HG03064 (cell line): ENCODE data around the gene SLC22A12.
"Not testable (repeated sequence)": the region's sequence is repeated elsewhere in the genome, so short reads cannot be mapped to it uniquely, and the experiment has no call there.

Experiments used
- ATAC-seq: cut with Tn5 transposase; IDR thresholded peaks from one replicate; pipeline ENCODE4 v1.9.1; 2021; ENCODE audit warnings: low read depth; ENCODE audit not compliant: unreplicated experiment

Gene SLC22A12

GRCh38 chr11:64590763-64591221 lies at the start of gene SLC22A12:
TSS of gene SLC22A12 (plus strand) at chr11:64591220. CDS start at chr11:64591557, 337 bp downstream.
- ATAC-seq = no peak

GRCh38 chr11:64542172-64543125 lies 48.6 kb upstream of the SLC22A12 start:
- no peak for ATAC-seq

- ATAC-seq = no peak
Observed at GRCh38 chr11:64543818-64544217, 47.2 kb upstream of the SLC22A12 start.

DNA sequence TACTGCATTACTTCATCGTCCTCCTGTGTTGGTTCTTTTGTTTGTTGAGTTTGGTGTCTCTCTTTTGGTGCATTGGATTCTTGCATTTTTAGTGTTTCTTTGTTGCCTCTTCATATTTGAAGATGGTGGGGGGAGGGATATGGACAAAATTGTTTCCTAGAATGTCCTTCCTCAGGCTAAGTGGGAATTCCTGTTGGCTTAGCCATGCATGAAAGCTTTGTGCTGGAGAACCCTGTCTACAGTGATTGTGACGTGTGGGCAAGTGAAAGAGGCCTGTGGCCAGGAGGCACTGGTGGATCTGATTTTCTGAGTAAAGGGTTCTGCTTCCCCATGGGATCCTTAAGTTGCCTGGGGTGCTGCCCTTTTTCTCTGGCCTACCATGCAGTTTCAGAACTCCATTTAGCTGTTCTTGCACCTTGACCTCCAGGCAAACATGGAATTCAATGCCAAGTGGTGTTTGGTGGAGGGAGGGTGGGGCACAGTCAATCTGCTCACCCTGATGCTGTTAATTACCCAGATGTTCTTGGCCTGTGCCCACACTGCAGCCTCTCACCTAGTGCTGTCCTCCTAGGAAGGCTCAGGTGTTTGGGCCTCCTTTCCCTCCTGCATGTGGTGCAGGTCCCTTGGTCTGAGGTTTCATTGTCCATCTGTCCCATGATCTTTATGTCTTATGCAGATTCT lies 46.3 kb upstream of the SLC22A12 start:
- ATAC-seq = no peak

DNA sequence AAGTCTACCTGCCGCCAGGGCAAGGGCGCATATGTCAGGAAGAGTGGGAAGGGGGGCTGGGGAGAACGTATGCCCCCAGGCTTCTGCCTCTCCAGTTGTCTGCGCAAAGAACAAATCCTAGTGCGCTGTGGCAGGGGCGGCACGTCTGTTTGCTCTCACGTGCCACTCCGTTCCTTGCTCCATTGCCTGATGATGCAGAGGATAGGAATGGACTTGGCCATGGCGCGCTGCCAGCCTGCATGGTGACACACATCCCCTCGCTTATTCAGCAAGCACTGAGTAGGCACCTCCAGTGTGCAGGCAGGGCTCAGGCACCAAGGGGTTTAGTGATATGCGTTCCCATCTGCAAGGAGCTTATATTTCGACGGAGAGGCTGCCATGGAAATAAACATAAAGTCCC lies 45.4 kb upstream of the SLC22A12 start:
- no peak for ATAC-seq

DNA sequence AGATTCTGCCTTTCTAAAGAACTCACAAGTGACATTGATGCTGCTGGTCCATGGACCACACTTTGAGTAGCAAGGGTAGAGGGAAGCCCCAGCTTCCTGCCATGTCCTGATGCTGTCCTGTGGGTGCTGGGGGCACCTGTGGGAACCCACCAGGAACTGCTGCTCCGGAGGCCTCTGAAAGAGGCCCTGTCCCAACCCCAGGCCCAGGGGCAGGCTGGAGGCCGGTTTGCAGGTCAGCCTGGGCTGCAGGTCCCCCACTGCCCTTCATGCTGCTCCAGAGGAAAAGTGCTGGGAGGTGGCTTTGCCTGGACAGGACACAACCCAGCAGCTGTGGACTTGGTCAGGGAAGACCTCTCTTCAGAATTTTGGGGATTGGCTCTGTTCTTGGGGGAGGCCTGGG lies 44.8 kb upstream of the SLC22A12 start:
- ATAC-seq = no peak

- no peak for ATAC-seq
Observed at GRCh38 chr11:64546600-64546999, 44.4 kb upstream of the SLC22A12 start.

DNA sequence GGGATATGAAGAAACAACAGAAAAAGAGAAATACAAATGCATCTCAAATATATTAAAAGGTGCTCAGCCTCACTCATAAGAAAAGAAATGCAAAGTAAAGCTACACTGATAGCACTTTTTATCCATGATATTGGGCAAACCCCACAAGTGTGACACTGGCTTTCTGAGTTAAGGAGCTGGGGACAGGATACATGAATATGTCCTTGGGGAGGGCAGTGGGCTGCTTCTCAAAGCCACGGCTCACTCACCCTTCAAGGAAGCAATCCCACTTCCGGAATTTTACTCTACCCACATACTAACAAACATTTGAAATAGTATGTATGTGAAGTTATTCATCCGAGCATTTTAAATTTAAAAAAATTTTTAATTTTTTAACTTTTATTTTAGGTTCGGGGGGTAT lies 41.1 kb upstream of the SLC22A12 start:
- ATAC-seq = no peak

- ATAC-seq = no peak
Observed at GRCh38 chr11:64553554-64554201, 37.3 kb upstream of the SLC22A12 start.

DNA sequence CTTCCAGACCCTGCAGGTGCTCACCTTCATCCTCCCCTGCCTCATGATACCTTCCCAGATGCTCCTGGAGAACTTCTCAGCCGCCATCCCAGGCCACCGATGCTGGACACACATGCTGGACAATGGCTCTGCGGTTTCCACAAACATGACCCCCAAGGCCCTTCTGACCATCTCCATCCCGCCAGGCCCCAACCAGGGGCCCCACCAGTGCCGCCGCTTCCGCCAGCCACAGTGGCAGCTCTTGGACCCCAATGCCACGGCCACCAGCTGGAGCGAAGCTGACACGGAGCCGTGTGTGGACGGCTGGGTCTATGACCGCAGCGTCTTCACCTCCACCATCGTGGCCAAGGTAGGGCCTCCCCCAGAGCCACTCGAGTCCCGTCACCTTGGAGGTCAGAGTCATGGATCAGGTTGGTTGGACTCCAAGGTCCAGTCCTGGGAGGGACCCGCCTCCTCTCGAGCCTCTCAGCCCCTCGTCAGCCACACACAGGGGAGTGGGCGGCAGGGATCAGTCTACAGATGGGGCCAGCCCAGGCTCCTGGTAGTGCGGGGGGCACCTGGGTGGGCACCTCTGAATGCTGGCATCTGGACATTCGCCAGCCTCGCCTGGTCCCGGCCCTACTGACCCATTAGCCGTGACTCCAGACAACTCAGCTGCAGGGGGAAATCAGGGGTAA lies 34.8 kb upstream of the SLC22A12 start:
- no peak for ATAC-seq

- ATAC-seq = no peak
Observed at GRCh38 chr11:64556721-64557250, 34.2 kb upstream of the SLC22A12 start.

DNA sequence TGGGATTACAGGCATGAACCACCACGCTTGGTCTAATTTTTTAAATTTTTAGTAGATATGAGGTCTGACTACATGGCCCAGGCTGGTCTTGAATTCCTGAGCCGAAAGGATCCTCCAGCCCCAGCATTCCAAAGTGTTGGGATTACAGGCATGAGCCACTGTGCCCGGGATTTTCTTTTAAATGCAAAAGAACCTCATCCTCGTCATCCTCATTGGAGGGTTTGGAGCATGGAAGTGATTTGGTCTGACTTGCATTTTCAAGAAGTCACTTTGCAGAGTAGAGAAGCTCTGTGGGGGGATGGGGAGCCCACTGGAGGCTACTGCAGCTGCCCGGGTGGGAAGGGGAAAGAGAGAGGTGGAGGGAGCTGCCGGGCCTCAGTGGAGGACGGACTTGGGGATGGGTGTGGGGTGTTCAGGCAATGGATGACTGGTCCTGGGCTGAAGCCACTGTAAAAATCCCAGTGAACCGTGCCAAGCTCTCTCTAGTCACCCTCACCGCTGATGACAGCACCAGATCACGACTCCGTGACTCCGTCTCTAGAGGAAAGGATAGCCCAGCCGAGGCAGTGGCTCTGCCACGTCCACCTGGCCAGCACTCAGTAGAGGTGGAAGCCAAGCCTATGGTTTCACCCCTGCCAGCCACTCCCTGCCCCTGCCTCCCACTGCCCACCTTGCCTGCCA lies 32.8 kb upstream of the SLC22A12 start:
- ATAC-seq = no peak

GRCh38 chr11:64558869-64559268 lies 32.2 kb upstream of the SLC22A12 start:
- no peak for ATAC-seq

- ATAC-seq = no peak
Observed at GRCh38 chr11:64559351-64560138, 31.5 kb upstream of the SLC22A12 start.

- no peak for ATAC-seq
Observed at GRCh38 chr11:64560139-64560771, 30.8 kb upstream of the SLC22A12 start.

DNA sequence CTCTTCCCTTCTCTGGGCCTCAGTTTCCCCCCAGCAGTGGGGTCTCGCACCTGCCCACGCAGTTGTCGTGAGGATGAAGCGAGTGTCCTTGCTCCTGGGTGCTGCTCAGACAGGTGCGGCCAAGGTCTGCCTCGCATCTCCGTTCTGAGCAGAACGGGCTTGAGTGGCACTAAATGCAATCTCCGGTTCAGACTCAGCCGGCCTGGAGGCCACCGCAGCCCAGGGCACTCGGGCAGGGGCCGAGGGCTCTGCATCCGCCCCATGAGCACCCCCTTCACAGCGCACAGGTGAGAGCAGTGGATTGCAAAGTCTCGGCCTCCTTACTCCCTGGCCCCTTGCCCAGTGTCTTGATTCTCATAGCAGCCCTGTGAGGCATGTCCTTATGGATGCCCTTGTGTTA lies 30.1 kb upstream of the SLC22A12 start:
- no peak for ATAC-seq

DNA sequence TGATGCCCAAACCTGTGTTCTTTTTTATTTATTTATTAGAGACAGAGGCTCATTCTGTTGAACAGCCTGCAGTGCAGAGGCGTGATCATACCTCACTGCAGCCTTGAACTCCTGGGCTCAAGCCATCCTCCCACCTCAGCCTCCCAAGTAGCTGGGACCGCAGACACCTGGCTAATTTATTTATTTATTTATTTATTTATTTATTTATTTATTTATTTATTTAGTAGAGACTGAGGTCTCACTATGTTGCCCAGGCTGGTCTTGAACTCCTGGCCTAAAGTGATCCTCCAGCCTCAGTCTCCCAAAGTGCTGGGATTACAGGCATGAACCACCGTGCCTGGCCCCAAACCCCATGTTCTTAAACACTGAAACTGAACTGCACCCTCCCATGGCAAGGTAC lies 29.6 kb upstream of the SLC22A12 start:
- ATAC-seq = not testable (repeated sequence)

DNA sequence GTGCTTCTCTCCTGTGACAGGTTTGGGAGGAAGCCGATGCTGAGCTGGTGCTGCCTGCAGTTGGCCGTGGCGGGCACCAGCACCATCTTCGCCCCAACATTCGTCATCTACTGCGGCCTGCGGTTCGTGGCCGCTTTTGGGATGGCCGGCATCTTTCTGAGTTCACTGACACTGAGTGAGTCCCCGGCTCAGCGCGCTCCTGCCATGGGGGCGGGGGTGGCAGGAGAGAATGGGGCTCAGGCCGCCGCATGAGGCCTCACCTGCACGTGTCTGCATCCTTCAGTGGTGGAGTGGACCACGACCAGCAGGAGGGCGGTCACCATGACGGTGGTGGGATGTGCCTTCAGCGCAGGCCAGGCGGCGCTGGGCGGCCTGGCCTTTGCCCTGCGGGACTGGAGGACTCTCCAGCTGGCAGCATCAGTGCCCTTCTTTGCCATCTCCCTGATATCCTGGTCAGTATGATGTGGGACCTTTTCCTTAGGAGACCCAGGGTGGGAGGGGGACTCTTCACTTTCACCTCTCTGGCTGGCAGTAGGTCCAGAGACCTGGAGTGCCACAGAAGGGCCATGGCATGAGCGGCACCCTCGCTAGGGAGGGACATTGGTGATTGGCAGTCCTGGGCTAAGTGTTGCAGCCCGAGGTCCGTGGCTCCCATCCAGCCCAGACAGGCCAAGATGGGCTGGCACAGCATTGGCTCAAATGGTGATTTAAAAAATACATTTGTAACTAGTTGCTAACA lies 28.9 kb upstream of the SLC22A12 start:
- ATAC-seq = no peak
